ENCODE data around the gene TOM1L2. TPM values are rescaled to one million over a fixed set of nuclear protein-coding genes. Genes with fewer than 3 reads are reported as not detected.

Gene TOM1L2
- total RNA-seq, 2 donors from 2014 or later: 47.6 to 68.7 TPM

- H3K27me3 ChIP-seq: no peaks in the 10 kb centered on the region
- H3K9me3 ChIP-seq: no peaks in the 10 kb centered on the region
- DNase-seq: no peak
- no peak overlapping the region for H3K4me3 ChIP-seq
- no peak overlapping the region for H3K9ac ChIP-seq (ENCODE audit: low read depth in 2 of 2, low read length in 2 of 2)
- intact Hi-C loops (cut with DNase I): no loop called here
- no peaks in the 10 kb centered on the region for H3K36me3 ChIP-seq
- no peak overlapping the region for H3K27ac ChIP-seq
- TF ChIP-seq CTCF (IDR thresholded peaks at IDR 0.05): no peak
- peaks cover 13% of the 10 kb centered on the region for H3K4me1 ChIP-seq
Measured at GRCh38 chr17:17954079-17954478, 18.1 kb downstream of the TOM1L2 start.

- Histone ChIP-seq H3K9me3 (no peaks in the 10 kb centered on the region), H3K4me1 (peaks cover 11% of the 10 kb centered on the region), H3K36me3 (no peaks in the 10 kb centered on the region), H3K27me3 (no peaks in the 10 kb centered on the region), H3K9ac (ENCODE audit: low read depth in 2 of 2, low read length in 2 of 2) (no peak overlapping the region), H3K27ac (no peak overlapping the region), H3K4me3 (no peak overlapping the region)
- DNase-seq: no peak
- intact Hi-C loops (cut with DNase I): no loop called here
- TF ChIP-seq CTCF (IDR thresholded peaks at IDR 0.05): no peak
Measured at GRCh38 chr17:17952691-17953090, 19.5 kb downstream of the TOM1L2 start.

GRCh38 chr17:17951524-17951923 is 20.7 kb downstream of the TOM1L2 start:
- Histone ChIP-seq H3K4me3 (no peak overlapping the region), H3K36me3 (no peaks in the 10 kb centered on the region), H3K9ac (ENCODE audit: low read depth in 2 of 2, low read length in 2 of 2) (no peak overlapping the region), H3K27ac (no peak overlapping the region), H3K27me3 (no peaks in the 10 kb centered on the region), H3K9me3 (no peaks in the 10 kb centered on the region), H3K4me1 (no peaks in the 10 kb centered on the region)
- intact Hi-C loops (cut with DNase I): no loop called here
- TF ChIP-seq CTCF (IDR thresholded peaks at IDR 0.05): no peak
- no peak for DNase-seq

GRCh38 chr17:17950806-17951205 is 21.4 kb downstream of the TOM1L2 start:
- H3K27me3 ChIP-seq: no peaks in the 10 kb centered on the region
- no peak for TF ChIP-seq CTCF (IDR thresholded peaks at IDR 0.05)
- DNase-seq: no peak
- no peak overlapping the region for H3K9ac ChIP-seq (ENCODE audit: low read depth in 2 of 2, low read length in 2 of 2)
- intact Hi-C loops (cut with DNase I): no loop called here
- H3K27ac ChIP-seq: no peak overlapping the region
- H3K9me3 ChIP-seq: no peaks in the 10 kb centered on the region
- H3K4me1 ChIP-seq: no peaks in the 10 kb centered on the region
- H3K4me3 ChIP-seq: no peak overlapping the region
- no peaks in the 10 kb centered on the region for H3K36me3 ChIP-seq

DNA sequence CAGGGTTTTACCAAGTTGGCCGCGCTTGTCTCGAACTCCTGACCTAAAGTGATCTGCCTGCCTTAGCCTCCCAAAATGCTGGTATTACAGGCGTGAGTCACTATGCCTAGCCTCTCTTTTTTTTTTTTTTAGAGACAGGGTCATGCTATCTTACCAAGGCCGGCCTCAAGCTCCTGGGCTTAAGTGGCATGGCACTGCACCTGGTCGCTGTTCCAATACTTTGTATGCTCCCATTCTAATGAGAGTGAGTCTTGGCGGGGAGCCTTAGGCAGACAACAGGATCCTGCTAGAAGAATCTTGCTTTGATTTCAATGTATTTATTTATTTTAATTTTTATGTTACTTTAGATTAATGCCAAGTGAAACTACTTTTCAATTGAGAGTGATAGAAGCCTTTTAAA is 21.9 kb downstream of the TOM1L2 start:
- Histone ChIP-seq H3K4me3 (no peak overlapping the region), H3K9ac (ENCODE audit: low read depth in 2 of 2, low read length in 2 of 2) (no peak overlapping the region), H3K27ac (no peak overlapping the region), H3K4me1 (no peaks in the 10 kb centered on the region), H3K9me3 (no peaks in the 10 kb centered on the region), H3K36me3 (no peaks in the 10 kb centered on the region), H3K27me3 (no peaks in the 10 kb centered on the region)
- no peak for DNase-seq
- TF ChIP-seq CTCF (IDR thresholded peaks at IDR 0.05): no peak
- intact Hi-C loops (cut with DNase I): no loop called here

GRCh38 chr17:17947966-17948365 is 24.2 kb downstream of the TOM1L2 start:
- H3K27me3 ChIP-seq: no peaks in the 10 kb centered on the region
- intact Hi-C loops (cut with DNase I): no loop called here
- H3K4me1 ChIP-seq: peaks cover 2% of the 10 kb centered on the region
- no peaks in the 10 kb centered on the region for H3K9me3 ChIP-seq
- no peak overlapping the region for H3K4me3 ChIP-seq
- H3K27ac ChIP-seq: no peak overlapping the region
- TF ChIP-seq CTCF (IDR thresholded peaks at IDR 0.05): no peak
- no peak overlapping the region for H3K9ac ChIP-seq (ENCODE audit: low read depth in 2 of 2, low read length in 2 of 2)
- H3K36me3 ChIP-seq: no peaks in the 10 kb centered on the region
- no peak for DNase-seq

All from colonic mucosa (tissue), 4 donors.